IMR-90 (cell line): ENCODE results near the gene NKAPL. TPM values are rescaled to one million over a fixed set of nuclear protein-coding genes. Genes with fewer than 3 reads are reported as not detected.

Experiments used
- ATAC-seq: fragments of 200-7000 bp; cut with Tn5 transposase; 2 replicates; pipeline ENCODE4 v1.9.1; 2020; ENCODE audit warnings: low read depth, mild to moderate bottlenecking, moderate library complexity
- BruUV-seq: library from RNA; stranded (reverse); fragments of 400-500 nt; replicated peaks from 2 replicates; lab custom pipeline; 2021; lab: Mats Ljungman, UMichigan
- CTCF ChIA-PET: fragments of 300-600 bp; formaldehyde crosslinking; extraction: SDS; loops from one replicate; lab custom pipeline; 2021; ENCODE audit warnings: antibody characterized with exemption; lab: Yijun Ruan, JAX
- POLR2A ChIA-PET: fragments of 300-600 bp; sonication (Branson Sonifier 250); formaldehyde crosslinking; loops from one replicate; lab custom pipeline; 2022; ENCODE audit warnings: antibody characterized with exemption; ENCODE audit not compliant: unreplicated experiment; lab: Charles Lee
- DNase-seq: peaks from one replicate; pipeline ENCODE4 v3.0.0; 2013
- H2AFZ ChIP-seq: replicated peaks from 2 replicates; pipeline ENCODE3; 2013; ENCODE audit warnings: low read length, mild to moderate bottlenecking; ENCODE audit not compliant: poor library complexity
- H2AK5ac ChIP-seq: 2 replicates; pipeline ENCODE4 v1.6.1; 2013; ENCODE audit warnings: low read depth, low read length, inconsistent platforms
- H2AK9ac ChIP-seq: replicated peaks from 2 replicates; pipeline ENCODE3; 2013; ENCODE audit warnings: mild to moderate bottlenecking, low read depth, low read length, moderate library complexity; ENCODE audit not compliant: poor library complexity
- H2BK120ac ChIP-seq: 2 replicates; pipeline ENCODE4 v1.6.1; 2013; ENCODE audit warnings: low read depth, low read length, inconsistent platforms
- H2BK15ac ChIP-seq: 3 replicates; pipeline ENCODE4 v1.6.1; 2013; ENCODE audit warnings: low read depth, low read length, inconsistent platforms
- H2BK20ac ChIP-seq: 2 replicates; pipeline ENCODE4 v1.6.1; 2013; ENCODE audit warnings: low read depth, mild to moderate bottlenecking, inconsistent platforms, low read length, moderate library complexity
- H2BK5ac ChIP-seq: 2 replicates; pipeline ENCODE4 v1.6.1; 2013; ENCODE audit warnings: mild to moderate bottlenecking, low read depth, low read length, inconsistent platforms; ENCODE audit not compliant: poor library complexity, severe bottlenecking
- H3K14ac ChIP-seq: replicated peaks from 2 replicates; pipeline ENCODE4 v1.6.1; 2013; ENCODE audit warnings: low read depth, low read length, inconsistent platforms
- H3K18ac ChIP-seq: 2 replicates; pipeline ENCODE4 v1.6.1; 2013; ENCODE audit warnings: low read depth, low read length, control low read depth
- H3K23ac ChIP-seq: 2 replicates; pipeline ENCODE4 v1.6.1; 2013; ENCODE audit warnings: low read depth, low read length, inconsistent platforms
- H3K27ac ChIP-seq: 2 replicates; pipeline ENCODE4 v1.5.1; 2013; ENCODE audit warnings: mild to moderate bottlenecking, control low read depth, low read length; ENCODE audit not compliant: insufficient read depth
- H3K27me3 ChIP-seq: 2 replicates; pipeline ENCODE4 v1.6.1; 2013; ENCODE audit warnings: low read length; ENCODE audit not compliant: control insufficient read depth, insufficient read depth
- H3K36me3 ChIP-seq: 2 replicates; pipeline ENCODE4 v1.6.1; 2013; ENCODE audit warnings: low read length, mixed read lengths; ENCODE audit not compliant: control insufficient read depth, insufficient read depth
- H3K4ac ChIP-seq: 2 replicates; pipeline ENCODE4 v1.6.1; 2013; ENCODE audit warnings: low read depth, low read length, inconsistent platforms
- H3K4me1 ChIP-seq: 2 replicates; pipeline ENCODE4 v1.6.1; 2013; ENCODE audit warnings: low read length, mixed read lengths; ENCODE audit not compliant: control insufficient read depth, insufficient read depth
- H3K4me2 ChIP-seq: 2 replicates; pipeline ENCODE4 v1.6.1; 2013; ENCODE audit warnings: low read depth, mild to moderate bottlenecking, control low read depth, low read length, moderate library complexity
- H3K4me3 ChIP-seq: 2 replicates; pipeline ENCODE4 v1.5.1; 2013; ENCODE audit warnings: low read depth, mild to moderate bottlenecking, control low read depth, low read length, moderate library complexity; ENCODE audit not compliant: insufficient read depth
- H3K56ac ChIP-seq: 2 replicates; pipeline ENCODE4 v1.6.1; 2013; ENCODE audit warnings: low read length, inconsistent platforms; ENCODE audit not compliant: insufficient read depth; ENCODE audit errors: extremely low read depth
- H3K79me1 ChIP-seq, 2 experiments: 2 replicates each; pipeline ENCODE4 v1.6.1; 2013; ENCODE audit warnings: low read length in 2 of 2, inconsistent platforms in 1 of 2, low read depth in 1 of 2
- H3K9ac ChIP-seq: 2 replicates; pipeline ENCODE4 v1.6.1; 2013; ENCODE audit warnings: low read depth, low read length, control low read depth
- H3K9me1 ChIP-seq: 2 replicates; pipeline ENCODE4 v1.6.1; 2013; ENCODE audit warnings: low read length, inconsistent platforms; ENCODE audit not compliant: insufficient read depth
- H3K9me3 ChIP-seq: 2 replicates; pipeline ENCODE4 v1.6.1; 2013; ENCODE audit warnings: low read length; ENCODE audit not compliant: control insufficient read depth, insufficient read depth
- H4K20me1 ChIP-seq: 2 replicates; pipeline ENCODE4 v1.6.1; 2013; ENCODE audit warnings: low read length, inconsistent platforms; ENCODE audit not compliant: insufficient read depth
- H4K5ac ChIP-seq: 2 replicates; pipeline ENCODE4 v1.6.1; 2013; ENCODE audit warnings: mild to moderate bottlenecking, low read depth, low read length, control low read depth
- H4K8ac ChIP-seq, 2 experiments: 2 replicates each; pipeline ENCODE4 v1.6.1; 2013; ENCODE audit warnings: low read depth in 2 of 2, low read length in 2 of 2, control low read depth in 1 of 2, inconsistent platforms in 1 of 2
- H4K91ac ChIP-seq: 2 replicates; pipeline ENCODE4 v1.6.1; 2013; ENCODE audit warnings: low read depth, low read length, inconsistent platforms; ENCODE audit not compliant: insufficient read depth
- NFE2L2 ChIP-seq: fragments of 150-350 bp; IDR thresholded peaks from 2 replicates; pipeline ENCODE4 v1.6.1; 2016; ENCODE audit warnings: low read depth, mild to moderate bottlenecking, low read length
- WGBS, 2 experiments: methylation state at CpG; one replicate each; pipeline versions ENCODE4 v1.1.5 to v1.1.7; 2013; ENCODE audit warnings: missing lambda C conversion rate in 2 of 2; ENCODE audit not compliant: insufficient read length in 1 of 2; ENCODE audit errors: extremely low coverage in 2 of 2; 5-methylcytosine and 5-hydroxymethylcytosine counted together
- dilution Hi-C: fragments of 300-500 bp; cut with HindIII; formaldehyde crosslinking; loops from one replicate; pipeline ENCODE4 v1.14.3; 2018; ENCODE audit warnings: low sequenced_read_pairs; ENCODE audit not compliant: unreplicated experiment
- in situ Hi-C: fragments of 300-500 bp; cut with MboI; formaldehyde crosslinking; loops from 3 replicates; pipeline ENCODE4 v1.14.3; 2019; ENCODE audit warnings: low sequenced_read_pairs, inconsistent platforms, mixed read lengths
- intact Hi-C: fragments of 100-400 bp; cut with micrococcal nuclease; formaldehyde crosslinking; loops from 2 replicates; pipeline ENCODE4 v1.10.0; 2022
- polyA plus RNA-seq, 3 experiments: library from polyadenylated mRNA; depleted of rRNA; stranded (reverse); fragments of >200 nt; gene quantifications; 2 replicates each; pipeline ENCODE4 v1.2.3, GENCODE V29; 2012; ENCODE audit warnings: low replicate concordance in 1 of 3
- total RNA-seq: library from RNA; depleted of rRNA; stranded (reverse); fragments of >200 nt; gene quantifications from 2 replicates; pipeline ENCODE4 v1.2.3, GENCODE V29; 2012

The NKAPL gene
- total and polyA plus RNA-seq, 2 of the 4 experiments (the other 2 are of a cell fraction), result 0.51 to 0.54 TPM

DNA sequence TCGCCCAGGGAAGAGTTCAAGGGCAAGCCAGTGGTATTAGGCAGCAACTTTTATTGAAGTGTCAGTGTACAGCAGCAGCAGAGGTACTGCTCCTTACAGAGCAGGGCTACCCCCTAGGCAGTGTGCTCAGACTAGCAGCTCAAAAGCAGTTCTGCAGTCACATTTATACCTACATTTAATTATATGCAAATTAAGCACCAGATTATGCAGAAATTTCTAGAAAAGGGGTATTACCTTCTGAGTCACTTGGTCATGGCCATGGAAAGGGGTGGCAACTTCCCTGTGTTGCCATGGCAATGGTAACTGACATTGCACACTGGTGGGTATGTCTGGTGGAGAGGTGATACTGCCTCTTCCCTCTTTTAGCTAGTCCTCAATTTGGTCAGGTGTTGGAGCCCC is 5.0 kb upstream of the NKAPL start:
- Histone ChIP-seq H3K23ac (no peak overlapping the region), H3K79me1 (peaks cover 7 to 24% of the 10 kb centered on the region in 2 experiments), H2BK20ac (no peak overlapping the region), H4K8ac (no peak overlapping the region), H2AFZ (no peak overlapping the region), H3K14ac (no peak overlapping the region), H3K27ac (no peak overlapping the region), H2AK5ac (no peak overlapping the region), H3K9me1 (0 out of 2 replicates have a peak, but pooled peaks cover 3% of the 10 kb centered on the region), H2BK120ac (no peak overlapping the region), H3K4me1 (peaks cover 7% of the 10 kb centered on the region), H4K5ac (no peak overlapping the region), H3K18ac (no peak overlapping the region), H4K20me1 (no peaks in the 10 kb centered on the region), H2AK9ac (no peak overlapping the region), H3K4me3 (no peak overlapping the region), H4K91ac (no peak overlapping the region), H3K4me2 (no peak overlapping the region), H3K9me3 (peaks cover 3% of the 10 kb centered on the region), H3K36me3 (no peaks in the 10 kb centered on the region), H3K9ac (no peak overlapping the region), H2BK15ac (no peak overlapping the region), H3K56ac (no peak overlapping the region), H3K4ac (no peak overlapping the region), H3K27me3 (no peaks in the 10 kb centered on the region), H2BK5ac (no peak overlapping the region)
- in situ Hi-C loops (no loop called here), dilution Hi-C loops (no loop called here), intact Hi-C loops (loop anchor here (5.0 kb wide), 1 partner anchor 103 kb away; no protein-coding TSS in a partner anchor)
- DNase-seq, result no peak
- CTCF ChIA-PET, result no interaction called here
- ATAC-seq, result no peak
- no peak for TF ChIP-seq NFE2L2
- BruUV-seq, result no TSS peak
- no CpG with 5 or more reads among the region's 1 CpG for WGBS, 2 experiments
- POLR2A ChIA-PET, result no interaction called here
